Measurements from ENCODE around the gene DCAF11. TPM values are rescaled to one million over a fixed set of nuclear protein-coding genes. Genes with fewer than 3 reads are reported as not detected.

The DCAF11 gene
- total RNA-seq, 1 experiment from 2014 or later, result 48.8 TPM

- ChIA-PET CTCF (interaction anchor here (0.6 to 11.2 kb wide), 21 partner anchors 9 to 953 kb away, joined by 3 to 272 read pairs (median 4); partner anchors contain the start of genes DCAF11, DHRS4 and EMC9), POLR2A (interaction anchor here (0.6 to 6.4 kb wide), 11 partner anchors 9 to 119 kb away, joined by 3 to 90 read pairs (median 4); partner anchors contain the start of genes DCAF11, DHRS4L2, EMC9 and NRL)
- BruUV-seq (replicated peaks), result TSS peak; percentile 86
- Mint-ChIP-seq H3K9me3 (ENCODE audit: unreplicated experiment) (no peaks in the 10 kb centered on the region), H3K4me3 (ENCODE audit: unreplicated experiment) (peak overlapping the region; percentile 97), H3K27me3 (ENCODE audit: insufficient read depth, unreplicated experiment) (no peaks in the 10 kb centered on the region), H3K36me3 (ENCODE audit: insufficient read depth, unreplicated experiment) (peaks cover 10% of the 10 kb centered on the region), H3K4me1 (ENCODE audit: insufficient read depth, unreplicated experiment) (peaks cover 19% of the 10 kb centered on the region), H3K27ac (ENCODE audit: low read depth, unreplicated experiment) (peak overlapping the region; percentile 59)
- no peak for DNase-seq (ENCODE audit: unreplicated experiment)
- intact Hi-C loops (cut with micrococcal nuclease), result loop anchor here (5.0 kb wide), 2 partner anchors 69 to 526 kb away; partner anchors contain the start of genes AP1G2 and IRF9
- no peak for TF ChIP-seq CTCF (IDR thresholded peaks at IDR 0.05; ENCODE audit: unreplicated experiment)
Measured at GRCh38 chr14:24093207-24093900, 21.2 kb upstream of the DCAF11 start.

- POLR2A ChIA-PET, result interaction anchor here (0.6 to 6.4 kb wide), 12 partner anchors 8 to 556 kb away, joined by 3 to 90 read pairs (median 4); partner anchors contain the start of genes DCAF11, DHRS4L2, EMC9 and NRL
- Mint-ChIP-seq H3K36me3 (ENCODE audit: insufficient read depth, unreplicated experiment) (peaks cover 12% of the 10 kb centered on the region), H3K27me3 (ENCODE audit: insufficient read depth, unreplicated experiment) (no peaks in the 10 kb centered on the region), H3K4me3 (ENCODE audit: unreplicated experiment) (peak within 1 kb of the TSS; percentile 97), H3K9me3 (ENCODE audit: unreplicated experiment) (no peaks in the 10 kb centered on the region), H3K27ac (ENCODE audit: low read depth, unreplicated experiment) (peak within 1 kb of the TSS; percentile 92), H3K4me1 (ENCODE audit: insufficient read depth, unreplicated experiment) (peaks cover 19% of the 10 kb centered on the region)
- TSS peak; percentile 71 for BruUV-seq (replicated peaks)
- peak; percentile 97 for DNase-seq (ENCODE audit: unreplicated experiment)
- CTCF ChIA-PET, result interaction anchor here (0.6 to 11.2 kb wide), 18 partner anchors 12 to 1152 kb away, joined by 3 to 272 read pairs (median 4); partner anchors contain the start of genes DCAF11, DHRS4, EMC9 and NRL
- no peak for TF ChIP-seq CTCF (IDR thresholded peaks at IDR 0.05; ENCODE audit: unreplicated experiment)
- intact Hi-C loops (cut with micrococcal nuclease), result loop anchor here (2.0 to 5.0 kb wide), 4 partner anchors 15 to 527 kb away; partner anchors contain the start of genes AP1G2, IRF9, PSME2 and RNF31
Measured at GRCh38 chr14:24093901-24094840, 20.4 kb upstream of the DCAF11 start, which contains the start of gene PCK2. TSS of gene PCK2 (plus strand) at chr14:24094311. CDS start at chr14:24094406, 95 bp downstream.

- POLR2A ChIA-PET, result interaction anchor here (0.7 to 6.4 kb wide), 7 partner anchors 13 to 557 kb away, joined by 3 to 90 read pairs (median 10); partner anchors contain the start of genes DCAF11, EMC9, NRL and RNF31
Measured at GRCh38 chr14:24094841-24095270, 19.7 kb upstream of the DCAF11 start.

More at GRCh38 chr14:24094841-24095270, 19.7 kb upstream of the DCAF11 start:
- no TSS peak for BruUV-seq (replicated peaks)
- intact Hi-C loops (cut with micrococcal nuclease), result loop anchor here (2.0 to 5.0 kb wide), 4 partner anchors 14 to 528 kb away; partner anchors contain the start of genes AP1G2, IRF9, PSME2 and RNF31
- CTCF ChIA-PET, result interaction anchor here (0.6 to 11.2 kb wide), 9 partner anchors 11 to 1153 kb away, joined by 3 to 272 read pairs (median 5); partner anchors contain the start of genes DCAF11, IRF9 and NRL
- no peak for TF ChIP-seq CTCF (IDR thresholded peaks at IDR 0.05; ENCODE audit: unreplicated experiment)
- Mint-ChIP-seq H3K9me3 (ENCODE audit: unreplicated experiment) (no peaks in the 10 kb centered on the region), H3K4me1 (ENCODE audit: insufficient read depth, unreplicated experiment) (peaks cover 19% of the 10 kb centered on the region), H3K4me3 (ENCODE audit: unreplicated experiment) (peak overlapping the region; percentile 97), H3K27ac (ENCODE audit: low read depth, unreplicated experiment) (peak overlapping the region; percentile 92), H3K27me3 (ENCODE audit: insufficient read depth, unreplicated experiment) (no peaks in the 10 kb centered on the region), H3K36me3 (ENCODE audit: insufficient read depth, unreplicated experiment) (peaks cover 17% of the 10 kb centered on the region)
- DNase-seq (ENCODE audit: unreplicated experiment), result no peak
